Measurements from ENCODE around the gene DDR1. TPM values are rescaled to one million over a fixed set of nuclear protein-coding genes. Genes with fewer than 3 reads are reported as not detected.

Gene DDR1
- total RNA-seq, 6 experiments from 2014 or later = 3.2 to 9.9 (median 5.0) TPM

DNA sequence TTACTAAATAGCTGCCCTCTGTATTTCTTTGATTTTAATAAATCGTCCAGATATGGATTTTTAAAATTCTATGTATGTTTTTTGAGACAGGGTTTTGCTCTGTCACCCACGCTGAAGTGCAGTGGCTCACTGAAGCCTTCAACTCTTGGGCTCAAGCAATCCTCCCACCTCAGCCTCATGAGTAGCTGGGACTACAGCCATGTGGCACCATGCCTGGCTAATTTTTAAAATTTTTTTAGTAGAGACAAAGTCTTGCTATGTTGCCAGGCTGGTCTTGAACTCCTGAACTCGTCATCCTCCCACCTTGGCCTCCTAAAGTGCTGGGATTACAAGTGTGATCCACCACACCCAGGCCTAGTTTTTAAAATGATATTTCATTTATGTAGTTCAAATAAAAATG, 47.4 kb upstream of the DDR1 start:
- no peak for TF ChIP-seq POLR2A (IDR thresholded peaks at IDR 0.05)
- TF ChIP-seq, protein P1, sequence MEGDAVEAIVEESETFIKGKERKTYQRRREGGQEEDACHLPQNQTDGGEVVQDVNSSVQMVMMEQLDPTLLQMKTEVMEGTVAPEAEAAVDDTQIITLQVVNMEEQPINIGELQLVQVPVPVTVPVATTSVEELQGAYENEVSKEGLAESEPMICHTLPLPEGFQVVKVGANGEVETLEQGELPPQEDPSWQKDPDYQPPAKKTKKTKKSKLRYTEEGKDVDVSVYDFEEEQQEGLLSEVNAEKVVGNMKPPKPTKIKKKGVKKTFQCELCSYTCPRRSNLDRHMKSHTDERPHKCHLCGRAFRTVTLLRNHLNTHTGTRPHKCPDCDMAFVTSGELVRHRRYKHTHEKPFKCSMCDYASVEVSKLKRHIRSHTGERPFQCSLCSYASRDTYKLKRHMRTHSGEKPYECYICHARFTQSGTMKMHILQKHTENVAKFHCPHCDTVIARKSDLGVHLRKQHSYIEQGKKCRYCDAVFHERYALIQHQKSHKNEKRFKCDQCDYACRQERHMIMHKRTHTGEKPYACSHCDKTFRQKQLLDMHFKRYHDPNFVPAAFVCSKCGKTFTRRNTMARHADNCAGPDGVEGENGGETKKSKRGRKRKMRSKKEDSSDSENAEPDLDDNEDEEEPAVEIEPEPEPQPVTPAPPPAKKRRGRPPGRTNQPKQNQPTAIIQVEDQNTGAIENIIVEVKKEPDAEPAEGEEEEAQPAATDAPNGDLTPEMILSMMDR (IDR thresholded peaks at IDR 0.05) = no peak

DNA sequence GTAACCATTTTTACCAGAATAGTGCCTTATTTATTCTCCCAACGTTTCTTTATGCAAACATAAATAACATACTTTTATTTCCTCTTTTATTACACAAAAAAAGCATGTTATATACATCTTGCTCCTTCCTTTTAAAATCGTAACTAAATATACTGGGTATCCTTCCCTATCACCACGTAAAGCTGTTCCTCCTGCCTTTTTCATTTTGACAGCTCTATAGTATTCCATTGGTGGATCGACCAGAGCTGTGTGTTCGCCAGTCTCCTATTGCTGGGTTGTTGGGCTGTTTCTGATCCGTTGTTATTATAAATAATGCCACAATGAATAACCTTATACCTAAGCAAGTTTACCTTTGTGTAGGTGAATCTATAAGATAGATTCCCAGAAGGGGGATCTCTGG, 46.9 kb upstream of the DDR1 start:
- Histone ChIP-seq H3K9me3 (no peaks in the 10 kb centered on the region), H3K27ac (no peak overlapping the region), H3K4me1 (no peaks in the 10 kb centered on the region), H3K4me3 (no peak overlapping the region), H3K27me3 (no peaks in the 10 kb centered on the region), H3K36me3 (no peaks in the 10 kb centered on the region)
- intact Hi-C loops (cut with DNase I) = loop anchor here in 1 of 2 donors (10.0 kb wide), 1 partner anchor 227 kb away; no protein-coding TSS in a partner anchor
- DNase-seq = no peak
- ATAC-seq = no peak
- 72% methylated on average over 6 of the region's 6 CpGs for WGBS (ENCODE audit: insufficient coverage, low coverage, low lambda C conversion rate, missing lambda C conversion rate)
- TF ChIP-seq, protein P1 (IDR thresholded peaks at IDR 0.05) = no peak
- no peak for TF ChIP-seq POLR2A (IDR thresholded peaks at IDR 0.05)

More for the DNA sequence above, 47.4 kb upstream of the DDR1 start:
- WGBS (ENCODE audit: insufficient coverage, low coverage, low lambda C conversion rate, missing lambda C conversion rate) = 68% methylated on average over 3 of the region's 3 CpGs
- Histone ChIP-seq H3K4me1 (no peaks in the 10 kb centered on the region), H3K4me3 (no peak overlapping the region), H3K27me3 (no peaks in the 10 kb centered on the region), H3K27ac (no peak overlapping the region), H3K9me3 (no peaks in the 10 kb centered on the region), H3K36me3 (no peaks in the 10 kb centered on the region)
- ATAC-seq = no peak
- intact Hi-C loops (cut with DNase I) = loop anchor here in 1 of 2 donors (10.0 kb wide), 1 partner anchor 228 kb away; no protein-coding TSS in a partner anchor
- no peak for DNase-seq

DNA sequence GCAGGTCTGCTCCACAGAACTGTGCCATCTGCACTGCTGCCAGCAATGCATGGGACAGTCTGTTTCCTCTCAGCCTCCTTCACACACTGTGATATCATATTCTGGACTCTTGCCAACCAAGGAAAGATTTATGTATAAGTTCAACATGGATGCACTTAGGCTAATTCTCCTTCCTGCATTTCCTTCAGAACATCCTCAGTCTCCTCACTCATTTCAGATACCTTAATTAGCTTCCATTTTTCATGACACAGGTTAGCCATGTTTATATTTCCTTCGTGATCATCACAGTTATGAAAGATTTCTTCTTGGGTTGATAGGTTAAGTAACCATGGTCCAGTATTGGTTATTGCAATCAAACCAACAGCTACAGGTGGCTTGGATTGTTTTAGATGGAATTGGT, 46.4 kb upstream of the DDR1 start:
- no peaks in the 10 kb centered on the region for H3K9me3 ChIP-seq
- no peaks in the 10 kb centered on the region for H3K27me3 ChIP-seq
- no peaks in the 10 kb centered on the region for H3K36me3 ChIP-seq
- no peak for TF ChIP-seq POLR2A (IDR thresholded peaks at IDR 0.05)
- TF ChIP-seq, protein P1 (IDR thresholded peaks at IDR 0.05) = no peak
- H3K4me1 ChIP-seq = no peaks in the 10 kb centered on the region
- no peak overlapping the region for H3K4me3 ChIP-seq
- intact Hi-C loops (cut with DNase I) = loop anchor here in 1 of 2 donors (10.0 kb wide), 1 partner anchor 227 kb away; no protein-coding TSS in a partner anchor
- WGBS (ENCODE audit: insufficient coverage, low coverage, low lambda C conversion rate, missing lambda C conversion rate) = 30% methylated on average over 1 of the region's 1 CpG
- ATAC-seq (no peak), DNase-seq (no peak)
- no peak overlapping the region for H3K27ac ChIP-seq

DNA sequence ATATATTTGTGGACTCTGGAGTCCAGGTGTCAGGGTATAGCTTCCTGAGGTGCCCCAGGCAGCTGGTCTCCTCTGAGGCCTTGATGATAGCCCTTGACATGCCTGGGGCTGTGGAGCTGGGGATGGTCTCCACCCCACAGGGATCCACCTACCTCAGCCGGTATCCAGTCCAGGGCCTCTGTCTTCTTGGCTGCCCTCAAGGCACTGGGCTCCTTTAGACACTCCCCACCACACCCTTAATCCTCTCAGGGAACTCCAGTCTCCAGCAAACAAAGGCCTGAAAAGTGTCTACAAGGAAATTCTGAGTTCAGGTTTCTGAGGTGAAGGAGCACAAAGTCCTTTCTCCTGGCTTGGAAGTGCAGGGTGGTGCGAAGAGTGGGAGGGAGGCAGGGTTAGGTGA, 44.6 kb upstream of the DDR1 start:
- no peak for TF ChIP-seq POLR2A (IDR thresholded peaks at IDR 0.05)
- TF ChIP-seq, protein P1 (IDR thresholded peaks at IDR 0.05) = no peak
- H3K27me3 ChIP-seq = no peaks in the 10 kb centered on the region
- H3K4me1 ChIP-seq = no peaks in the 10 kb centered on the region
- ATAC-seq (no peak), DNase-seq (no peak)
- H3K27ac ChIP-seq = no peak overlapping the region
- H3K4me3 ChIP-seq = no peak overlapping the region
- WGBS (ENCODE audit: insufficient coverage, low coverage, low lambda C conversion rate, missing lambda C conversion rate) = 94% methylated on average over 2 of the region's 2 CpGs
- intact Hi-C loops (cut with DNase I) = loop anchor here in 1 of 2 donors (10.0 kb wide), 1 partner anchor 225 kb away; no protein-coding TSS in a partner anchor
- H3K9me3 ChIP-seq = no peaks in the 10 kb centered on the region
- H3K36me3 ChIP-seq = no peaks in the 10 kb centered on the region
